K562 (cell line): Measurements from ENCODE around the gene MICALL2. TPM values are rescaled to one million over a fixed set of nuclear protein-coding genes. Genes with fewer than 3 reads are reported as not detected.

Experiments
- ATF7 ChIP-seq: fragments of 450-650 bp; IDR thresholded peaks from 2 replicates; pipeline ENCODE4 v1.7.1; 2014; ENCODE audit warnings: mild to moderate bottlenecking, moderate library complexity
- CBX8 ChIP-seq: fragments of 200-600 bp; sonication (generic); IDR thresholded peaks from 2 replicates; pipeline ENCODE4 v1.6.1; 2012; ENCODE audit warnings: borderline replicate concordance, mixed run types, low read depth, mild to moderate bottlenecking, moderate library complexity, mixed read lengths, low read length, control low read depth, inconsistent platforms; ENCODE audit not compliant: poor library complexity, severe bottlenecking; ENCODE audit errors: extremely low read depth
- FOSL1 ChIP-seq: fragments of 200-800 bp; sonication (Bioruptor generic); conservative IDR thresholded peaks from 2 replicates; pipeline ENCODE4 v1.6.1; 2016; ENCODE audit warnings: missing genetic modification characterization, missing compliant biosample characterization
- HIVEP1 ChIP-seq: fragments of 250-450 bp; sonication (Bioruptor Pico); IDR thresholded peaks from 2 replicates; pipeline ENCODE4 v1.4.0; 2020; ENCODE audit warnings: mild to moderate bottlenecking
- MAFG ChIP-seq: fragments of 450-650 bp; conservative IDR thresholded peaks from 2 replicates; pipeline ENCODE4 v1.6.1; 2016; ENCODE audit warnings: missing genetic modification characterization, missing compliant biosample characterization
- NFYB ChIP-seq: IDR thresholded peaks from 2 replicates; pipeline ENCODE4 v1.6.1; 2011; ENCODE audit warnings: mild to moderate bottlenecking, moderate library complexity; ENCODE audit not compliant: insufficient read length; ENCODE audit errors: extremely low read depth
- SMAD1 ChIP-seq: fragments of 150-350 bp; IDR thresholded peaks from 2 replicates; pipeline ENCODE4 v1.6.1; 2014; ENCODE audit warnings: low read length, low read depth; ENCODE audit not compliant: partially characterized antibody
- TSHZ1 ChIP-seq: fragments of 250-450 bp; sonication (Bioruptor Pico); IDR thresholded peaks from 2 replicates; pipeline ENCODE4 v1.4.0; 2020; ENCODE audit warnings: mild to moderate bottlenecking, moderate library complexity
- ZBTB49 ChIP-seq: sonication (generic); formaldehyde crosslinking; IDR thresholded peaks from 2 replicates; pipeline ENCODE4 v1.8.0; 2022; ENCODE audit warnings: missing genetic modification reagents, mild to moderate bottlenecking, borderline replicate concordance
- ZBTB8A ChIP-seq: fragments of 450-650 bp; IDR thresholded peaks from 2 replicates; pipeline ENCODE4 v1.6.1; 2018; ENCODE audit warnings: mild to moderate bottlenecking, moderate library complexity; ENCODE audit not compliant: partially characterized antibody
- ZFP91 ChIP-seq: sonication (generic); formaldehyde crosslinking; IDR thresholded peaks from 2 replicates; pipeline ENCODE4 v1.8.0; 2022; ENCODE audit warnings: mild to moderate bottlenecking, missing genetic modification reagents
- ZNF146 ChIP-seq: IDR thresholded peaks from one replicate; pipeline ENCODE4 v1.6.1; 2018; ENCODE audit warnings: missing compliant biosample characterization; ENCODE audit not compliant: unreplicated experiment
- ZNF212 ChIP-seq: fragments of 450-650 bp; formaldehyde crosslinking; IDR thresholded peaks from 2 replicates; pipeline ENCODE4 v1.4.0; 2020; ENCODE audit warnings: mild to moderate bottlenecking
- ZNF584 ChIP-seq: fragments of 200-800 bp; sonication (Bioruptor generic); IDR thresholded peaks from 2 replicates; pipeline ENCODE4 v1.6.1; 2016; ENCODE audit warnings: low read depth, mild to moderate bottlenecking, missing genetic modification characterization, missing compliant biosample characterization
- polyA plus RNA-seq, 8 experiments: library from polyadenylated mRNA; depleted of rRNA in 4 of 8; stranded (reverse) in 5 of 8; unstranded in 3 of 8; fragments of >200 nt; fragmentation: Nextera tagmentation in 2 of 8; fragmentation: Illumina TruSeq in 1 of 8; extraction: Ambion mirVana in 2 of 8; extraction: Trizol in 1 of 8; gene quantifications; 2 replicates each; pipeline versions ENCODE4 v1.2.1 to v1.2.3, GENCODE V29; 2011 to 2014; ENCODE audit warnings: inconsistent platforms in 1 of 8, missing spikeins in 1 of 8
- total RNA-seq, 7 experiments: library from RNA; depleted of rRNA in 6 of 7; stranded (reverse); fragments of >200 nt in 6 of 7; fragmentation: Illumina TruSeq in 2 of 7; extraction: Trizol in 2 of 7; gene quantifications; 2 replicates each; pipeline versions ENCODE4 v1.2.1 to v1.2.3, GENCODE V29; 2011 to 2021; ENCODE audit warnings: low replicate concordance in 1 of 7
- TF ChIP-seq, protein P1 (sequence below), 2 experiments: fragments of 450-650 bp in 1 of 2; IDR thresholded peaks; 2 replicates each; pipeline ENCODE4 v1.6.1; 2011 to 2017; ENCODE audit warnings: low read depth in 2 of 2, antibody characterized with exemption in 1 of 2, borderline replicate concordance in 1 of 2, low read length in 1 of 2, mild to moderate bottlenecking in 1 of 2, mixed read lengths in 1 of 2; ENCODE audit not compliant: control insufficient read depth in 1 of 2

Gene MICALL2
- total and polyA plus RNA-seq, 9 of the 15 experiments (the other 6 are each of a cell fraction or from before 2014, with no cell fraction given), result 1.8 to 103 (median 17.0) TPM

- no peak for TF ChIP-seq CBX8
- TF ChIP-seq ZFP91 (CRISPR knock-in tag), result no peak
- no peak for TF ChIP-seq NFYB
- no peak for TF ChIP-seq SMAD1
- TF ChIP-seq TSHZ1 (CRISPR knock-in tag), result no peak
- TF ChIP-seq ZBTB8A, result no peak
- TF ChIP-seq ZNF146 (CRISPR knock-in tag), result peak; percentile 93
- peak; percentile 58 for TF ChIP-seq FOSL1 (tag)
- TF ChIP-seq ATF7, result peak; percentile 46; the same call in 1 of the 2 replicates
- TF ChIP-seq ZNF212 (CRISPR knock-in tag), result no peak
- TF ChIP-seq HIVEP1 (CRISPR knock-in tag), result no peak
- no peak for TF ChIP-seq ZBTB49 (CRISPR knock-in tag)
- TF ChIP-seq, protein P1, sequence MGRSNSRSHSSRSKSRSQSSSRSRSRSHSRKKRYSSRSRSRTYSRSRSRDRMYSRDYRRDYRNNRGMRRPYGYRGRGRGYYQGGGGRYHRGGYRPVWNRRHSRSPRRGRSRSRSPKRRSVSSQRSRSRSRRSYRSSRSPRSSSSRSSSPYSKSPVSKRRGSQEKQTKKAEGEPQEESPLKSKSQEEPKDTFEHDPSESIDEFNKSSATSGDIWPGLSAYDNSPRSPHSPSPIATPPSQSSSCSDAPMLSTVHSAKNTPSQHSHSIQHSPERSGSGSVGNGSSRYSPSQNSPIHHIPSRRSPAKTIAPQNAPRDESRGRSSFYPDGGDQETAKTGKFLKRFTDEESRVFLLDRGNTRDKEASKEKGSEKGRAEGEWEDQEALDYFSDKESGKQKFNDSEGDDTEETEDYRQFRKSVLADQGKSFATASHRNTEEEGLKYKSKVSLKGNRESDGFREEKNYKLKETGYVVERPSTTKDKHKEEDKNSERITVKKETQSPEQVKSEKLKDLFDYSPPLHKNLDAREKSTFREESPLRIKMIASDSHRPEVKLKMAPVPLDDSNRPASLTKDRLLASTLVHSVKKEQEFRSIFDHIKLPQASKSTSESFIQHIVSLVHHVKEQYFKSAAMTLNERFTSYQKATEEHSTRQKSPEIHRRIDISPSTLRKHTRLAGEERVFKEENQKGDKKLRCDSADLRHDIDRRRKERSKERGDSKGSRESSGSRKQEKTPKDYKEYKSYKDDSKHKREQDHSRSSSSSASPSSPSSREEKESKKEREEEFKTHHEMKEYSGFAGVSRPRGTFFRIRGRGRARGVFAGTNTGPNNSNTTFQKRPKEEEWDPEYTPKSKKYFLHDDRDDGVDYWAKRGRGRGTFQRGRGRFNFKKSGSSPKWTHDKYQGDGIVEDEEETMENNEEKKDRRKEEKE (IDR thresholded peaks at IDR 0.05; ENCODE audit: borderline replicate concordance in 1 of 2, control insufficient read depth in 1 of 2, low read depth in 2 of 2, low read length in 1 of 2), result no peak
- peak; percentile 86 for TF ChIP-seq MAFG (tag)
- no peak for TF ChIP-seq ZNF584 (CRISPR knock-in tag)
Observed at GRCh38 chr7:1397491-1398327, 61.6 kb downstream of the MICALL2 start (continued).
